Glomerular endothelial cell (primary cell): Measurements from ENCODE around the gene BORCS5. TPM values are rescaled to one million over a fixed set of nuclear protein-coding genes. Genes with fewer than 3 reads are reported as not detected.

ENCODE experiments used
- DNase-seq: peaks from one replicate; pipeline ENCODE4 v3.0.0-alpha.2; 2011; ENCODE audit warnings: low read depth, low spot score; ENCODE audit errors: extremely low read depth
- total RNA-seq: library from RNA; depleted of rRNA; stranded (reverse); fragments of >200 nt; gene quantifications from 2 replicates; pipeline ENCODE4 v1.2.3, GENCODE V29; 2015

BORCS5 gene
- total RNA-seq, 1 donor from 2014 or later: 5.7 TPM

DNA sequence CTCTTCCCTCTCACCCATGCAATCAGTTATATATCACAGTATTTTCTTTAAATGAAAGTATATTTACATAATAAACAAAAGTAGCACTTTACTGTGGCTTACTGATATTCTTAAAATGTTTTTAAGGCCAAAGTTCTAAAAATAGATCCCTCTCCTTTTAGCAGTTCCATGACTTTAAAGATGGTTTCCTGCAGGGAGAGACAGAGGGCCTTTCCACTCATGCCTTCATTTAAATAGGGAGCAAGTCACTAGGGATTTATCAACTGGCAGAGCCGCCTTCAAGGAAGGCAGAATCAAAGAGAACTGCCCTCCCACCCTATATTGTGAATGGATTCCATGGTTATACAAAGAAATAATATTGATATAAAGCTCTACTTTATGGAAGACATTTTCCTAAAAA, 150.2 kb downstream of the BORCS5 start:
- DNase-seq: no peak

DNA sequence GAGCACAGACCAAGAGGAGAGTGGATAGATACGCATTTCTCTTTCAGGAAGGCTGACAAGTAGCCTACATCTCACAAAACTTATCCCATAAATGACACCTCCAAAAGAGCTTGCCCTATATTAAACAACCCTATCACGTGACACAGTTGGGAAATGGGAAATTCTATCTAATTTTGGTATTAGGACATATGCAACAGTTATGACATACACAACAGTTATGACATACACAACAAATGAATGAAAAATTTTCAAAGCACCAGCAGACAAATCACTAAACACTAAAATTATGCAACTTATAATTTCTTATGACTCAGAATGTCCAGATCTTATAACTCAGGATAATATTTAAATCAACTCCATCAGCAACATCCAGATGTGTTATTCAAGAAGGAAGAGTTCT, 151.7 kb downstream of the BORCS5 start:
- DNase-seq: no peak

DNA sequence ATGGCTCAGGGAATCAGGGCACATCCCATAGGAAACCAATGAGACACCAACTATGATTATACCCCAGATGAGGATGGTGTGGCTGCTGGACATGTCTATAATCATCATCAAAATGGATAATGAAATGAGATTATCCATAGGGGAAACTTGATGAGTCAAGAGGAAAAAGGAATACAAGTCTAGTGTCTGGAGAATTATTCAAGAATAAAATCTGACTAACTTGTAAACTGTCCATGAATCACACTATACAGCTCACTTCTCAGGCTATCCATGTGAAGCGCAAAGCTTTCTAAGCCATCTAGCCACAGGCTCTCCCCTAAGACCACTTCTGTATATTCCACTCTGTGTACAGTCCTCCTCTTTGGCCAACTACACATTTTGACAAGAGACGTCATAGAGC, 153.3 kb downstream of the BORCS5 start:
- DNase-seq: no peak

DNA sequence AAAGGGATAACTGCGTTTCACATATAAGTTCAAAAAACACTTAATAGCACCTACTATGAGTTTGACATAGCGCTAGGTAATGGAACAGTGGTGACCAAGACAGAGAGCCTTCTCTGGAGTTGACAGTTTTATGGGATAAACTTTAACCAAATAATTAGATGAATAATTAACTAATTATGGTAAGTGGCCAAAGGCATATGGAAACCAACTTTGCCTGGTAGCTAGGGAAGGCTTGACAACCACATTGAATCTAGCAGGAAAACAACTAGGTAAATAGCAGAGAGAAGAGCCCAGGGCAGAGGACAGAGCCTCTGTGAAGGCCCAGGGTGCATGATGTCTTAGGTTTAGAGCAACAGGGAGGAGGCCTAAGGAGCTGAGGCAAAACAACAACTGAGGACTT, 153.7 kb downstream of the BORCS5 start:
- DNase-seq: no peak

DNA sequence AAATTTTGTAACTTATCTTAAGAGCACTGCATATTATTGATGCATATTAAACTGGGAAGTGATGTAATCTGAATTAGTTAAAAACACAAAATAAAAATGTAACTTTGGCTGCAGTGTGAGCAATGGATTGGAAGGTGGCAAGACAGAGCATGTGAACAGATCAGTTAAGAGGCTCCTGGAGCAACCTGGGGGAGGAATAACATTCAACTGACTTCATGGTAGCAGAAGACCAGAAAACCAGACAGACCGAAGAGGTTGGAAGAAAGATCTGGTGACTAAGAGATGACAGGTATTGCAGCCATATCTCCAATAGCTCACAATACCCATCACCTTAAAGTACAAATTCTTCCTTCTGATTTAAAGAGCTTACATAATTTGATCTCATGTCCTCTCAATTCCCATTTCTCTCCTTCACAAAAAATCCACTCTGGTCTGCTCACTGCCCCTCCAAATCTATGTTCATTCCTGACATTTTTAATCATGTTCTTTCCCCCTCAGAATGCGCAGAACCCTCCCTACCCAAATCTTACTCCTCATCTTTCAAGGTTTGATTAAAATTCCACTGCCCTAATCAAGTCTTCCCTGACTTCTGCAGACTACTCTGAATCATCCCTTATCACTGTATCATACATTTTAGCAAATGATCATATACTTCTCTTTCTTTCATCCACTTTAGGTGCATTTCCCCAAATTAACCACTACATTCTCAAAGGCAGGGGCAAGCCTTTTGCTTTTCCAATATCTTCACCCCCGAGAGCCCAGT, 154.3 kb downstream of the BORCS5 start:
- no peak for DNase-seq

DNA sequence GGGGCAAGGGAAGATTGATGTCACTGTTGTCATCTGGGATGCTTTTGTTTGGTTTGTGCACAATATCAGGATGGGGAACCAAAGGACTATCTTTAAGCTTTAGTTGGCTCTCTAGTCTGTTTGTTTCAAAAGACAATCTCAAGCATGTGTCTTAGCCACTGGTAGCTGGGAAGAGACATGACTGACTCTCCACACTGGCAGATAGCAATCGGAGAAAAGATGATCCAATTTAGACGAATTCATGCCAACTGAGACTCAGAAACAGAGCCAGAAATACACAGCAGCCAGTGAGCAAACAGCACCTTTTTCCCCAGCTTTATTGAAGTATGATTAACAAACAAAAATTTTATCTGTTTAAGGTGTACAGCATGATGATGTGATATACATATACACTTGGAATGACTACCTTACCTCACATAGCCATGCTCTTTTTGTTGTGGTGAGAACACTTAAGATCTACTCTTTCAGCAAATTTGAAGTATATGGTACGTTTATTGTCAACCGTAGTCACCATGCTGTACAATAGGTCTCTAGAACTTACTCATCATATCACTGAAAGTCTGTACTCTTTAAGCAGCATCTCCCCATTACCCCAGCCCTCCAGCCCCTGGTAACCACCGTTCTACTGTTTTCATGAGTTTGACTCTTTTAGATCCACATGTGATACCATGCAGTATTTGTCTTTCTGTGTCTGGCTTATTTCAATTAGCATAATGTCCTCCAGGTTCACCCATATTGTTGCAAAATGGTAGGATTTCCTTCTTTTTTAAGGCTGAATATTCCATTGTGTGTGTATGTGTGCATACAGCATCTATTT, 155.2 kb downstream of the BORCS5 start:
- DNase-seq: no peak

DNA sequence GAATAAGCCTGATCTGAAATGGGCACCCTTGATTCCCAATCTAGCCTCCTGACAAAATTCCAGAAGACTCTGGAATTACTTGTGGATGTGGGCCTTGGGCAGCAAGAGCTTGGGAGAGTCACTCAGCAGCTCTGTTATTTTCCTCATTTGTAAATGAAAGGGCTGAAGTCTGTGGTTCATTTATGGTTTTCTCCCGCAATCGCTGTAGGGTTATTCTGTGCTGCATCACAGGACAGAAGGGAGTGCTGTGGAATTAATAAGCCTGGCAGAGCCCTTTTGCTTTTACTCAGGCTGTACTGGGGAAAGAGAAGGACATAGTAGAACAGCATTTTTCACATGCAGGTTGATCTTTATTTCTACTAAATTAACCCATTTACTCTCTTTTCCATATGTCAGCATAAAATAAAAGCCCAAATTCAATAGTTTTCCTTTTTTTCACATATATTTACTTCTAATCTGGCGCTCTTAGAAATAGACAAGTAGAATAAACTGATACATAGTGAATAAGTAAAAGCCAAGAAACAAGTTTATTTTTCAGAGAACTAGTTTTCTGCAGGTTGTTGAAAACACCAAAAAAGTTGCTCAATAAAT, 156.6 kb downstream of the BORCS5 start:
- no peak for DNase-seq

DNA sequence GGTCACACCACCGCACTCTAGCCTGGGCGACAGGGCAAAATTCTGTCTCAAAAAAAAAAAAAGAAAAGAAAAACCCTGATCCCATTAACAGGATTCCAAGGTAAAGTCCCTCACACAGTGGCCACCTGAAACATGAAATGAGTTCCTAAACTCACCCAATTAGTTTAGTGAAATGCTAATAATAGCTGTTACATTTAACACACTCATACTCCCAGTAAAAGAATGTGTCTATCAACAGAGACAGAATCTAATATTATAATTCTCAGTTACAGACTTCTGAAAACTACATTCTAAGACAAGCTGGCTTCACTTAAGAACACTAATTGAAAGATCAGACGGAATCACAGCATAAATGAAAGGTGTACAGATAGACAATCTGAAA, 161.6 kb downstream of the BORCS5 start:
- no peak for DNase-seq

DNA sequence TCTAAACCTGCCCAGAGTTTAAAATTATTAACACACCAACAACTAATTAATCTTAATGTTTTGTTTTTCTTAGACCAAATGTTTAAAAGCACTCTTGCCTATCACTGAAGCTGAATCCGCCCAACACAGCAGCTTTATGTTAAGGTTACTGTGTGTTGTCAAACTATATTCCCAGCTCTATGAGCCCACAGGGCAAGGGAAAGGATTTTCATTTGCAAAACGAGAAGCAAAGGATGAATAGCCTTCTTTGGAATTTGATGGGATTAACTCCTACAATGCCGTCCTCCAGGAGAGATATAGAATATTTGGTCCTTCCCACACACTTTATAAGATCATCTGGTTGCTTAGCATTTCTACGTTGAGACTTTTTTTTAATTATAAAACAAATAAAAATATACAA, 162.0 kb downstream of the BORCS5 start:
- DNase-seq: no peak

Other genes with a start within 250 kb of the BORCS5 start
- gene LRP6, start 90.0 kb upstream of the BORCS5 start, total RNA-seq: 15.0 and 29.3 TPM in 2 replicates
- 39.4 and 56.6 TPM in 2 replicates for gene MANSC1, start 6.8 kb upstream of the BORCS5 start, total RNA-seq
- 15.1 and 19.0 TPM in 2 replicates for gene DUSP16, start 205.8 kb downstream of the BORCS5 start, total RNA-seq